Pancreas (tissue), 10 donors: Measurements from ENCODE around the gene AGPAT4. TPM values are rescaled to one million over a fixed set of nuclear protein-coding genes. Genes with fewer than 3 reads are reported as not detected.

Experiments used
- ATAC-seq, 4 donors: fragments of 200-7000 bp; cut with Tn5 transposase; one replicate each; pipeline versions ENCODE4 v1.8.0 to v1.9.1; 2020; ENCODE audit warnings: mild to moderate bottlenecking in 4 of 4, moderate library complexity in 4 of 4
- DNase-seq, 6 donors: peaks; one replicate each; pipeline ENCODE4 v3.0.0-alpha.2; 2020
- FAIRE-seq: peaks from 2 replicates; lab custom pipeline; 2012; peaks lifted over from hg19 to GRCh38; lab: Jason Lieb, UNC
- H3K27ac ChIP-seq, 4 donors: fragments of 200-600 bp; sonication (generic); 1 replicate in 3 of 4; 2 replicates in 1 of 4; pipeline versions ENCODE4 v1.5.0 to v1.8.0; 2020
- H3K27me3 ChIP-seq, 4 donors: fragments of 200-600 bp; one replicate each; pipeline ENCODE4 v1.8.0; 2021
- H3K36me3 ChIP-seq, 3 donors: fragments of 200-600 bp; sonication (generic) in 1 of 3; one replicate each; pipeline versions ENCODE4 v1.5.0 to v1.8.0; 2020 to 2021
- H3K4me1 ChIP-seq, 3 donors: fragments of 200-600 bp; one replicate each; pipeline ENCODE4 v1.8.0; 2021
- H3K4me3 ChIP-seq, 4 donors: fragments of 200-600 bp; sonication (generic) in 2 of 4; one replicate each; pipeline versions ENCODE4 v1.5.0 to v1.8.0; 2020 to 2021
- H3K9me3 ChIP-seq, 4 donors: fragments of 200-600 bp; one replicate each; pipeline ENCODE4 v1.8.0; 2021
- whole genome bisulfite sequencing, 2 donors: extraction: QIAGEN DNeasy Blood & Tissue Kit; methylation state at CpG; one replicate each; pipeline ENCODE4 v1.1.7; 2013; 5-methylcytosine and 5-hydroxymethylcytosine counted together
- intact Hi-C, 3 donors: fragments of 100-400 bp; cut with DNase I; formaldehyde crosslinking; loops; one replicate each; pipeline versions ENCODE4 v1.11.1 to v1.14.2; 2022
- polyA plus RNA-seq, 2 donors: library from polyadenylated mRNA; stranded (reverse); fragments of 200-250 nt; gene quantifications; one replicate each; pipeline ENCODE4 v1.2.3, GENCODE V29; 2013
- total RNA-seq, 6 donors: library from RNA; stranded (reverse); fragmentation: NEBNext Ultra II Directional in 4 of 6; extraction: Animal tissue kit (Norgen Biotek cat#: 25700) in 4 of 6; gene quantifications; one replicate each; pipeline versions ENCODE4 v1.2.1 to v1.2.4, GENCODE V29; 2021 to 2023
- TF ChIP-seq, protein P1 (sequence below), 4 donors: fragments of 200-600 bp; sonication (generic) in 3 of 4; IDR thresholded peaks; one replicate each; pipeline versions ENCODE4 v1.5.0 to v1.8.0; 2021; ENCODE audit warnings: antibody characterized with exemption in 4 of 4
- donor health status: healthy with polysubstance abuse.
- donor health status: DM: no; HTN: no; CAD: no; lungs with moderate emphysema.
- donor health status: DM: no; HTN: no; CAD: no.
- donor health status: control.
- donor health status: control.
- donor health status: Bipolar disorder and iron deficiency.
- donor health status: DM: yes; HTN: yes; CAD: no.
- donor health status: DM: no; HTN: no; CAD: no.
- donor health status: DM: no; HTN: no; CAD: no.
- donor health status: DM: yes; HTN: yes; CAD: no.

Gene AGPAT4
- total and polyA plus RNA-seq, 8 donors = 1.6 to 6.4 (median 2.3) TPM

- DNase-seq = no peak
- Histone ChIP-seq H3K4me3 (no peak overlapping the region), H3K27me3 (no peaks in the 10 kb centered on the region), H3K36me3 (no peaks in the 10 kb centered on the region), H3K27ac (no peak overlapping the region), H3K4me1 (no peaks in the 10 kb centered on the region), H3K9me3 (no peaks in the 10 kb centered on the region)
- TF ChIP-seq, protein P1, sequence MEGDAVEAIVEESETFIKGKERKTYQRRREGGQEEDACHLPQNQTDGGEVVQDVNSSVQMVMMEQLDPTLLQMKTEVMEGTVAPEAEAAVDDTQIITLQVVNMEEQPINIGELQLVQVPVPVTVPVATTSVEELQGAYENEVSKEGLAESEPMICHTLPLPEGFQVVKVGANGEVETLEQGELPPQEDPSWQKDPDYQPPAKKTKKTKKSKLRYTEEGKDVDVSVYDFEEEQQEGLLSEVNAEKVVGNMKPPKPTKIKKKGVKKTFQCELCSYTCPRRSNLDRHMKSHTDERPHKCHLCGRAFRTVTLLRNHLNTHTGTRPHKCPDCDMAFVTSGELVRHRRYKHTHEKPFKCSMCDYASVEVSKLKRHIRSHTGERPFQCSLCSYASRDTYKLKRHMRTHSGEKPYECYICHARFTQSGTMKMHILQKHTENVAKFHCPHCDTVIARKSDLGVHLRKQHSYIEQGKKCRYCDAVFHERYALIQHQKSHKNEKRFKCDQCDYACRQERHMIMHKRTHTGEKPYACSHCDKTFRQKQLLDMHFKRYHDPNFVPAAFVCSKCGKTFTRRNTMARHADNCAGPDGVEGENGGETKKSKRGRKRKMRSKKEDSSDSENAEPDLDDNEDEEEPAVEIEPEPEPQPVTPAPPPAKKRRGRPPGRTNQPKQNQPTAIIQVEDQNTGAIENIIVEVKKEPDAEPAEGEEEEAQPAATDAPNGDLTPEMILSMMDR (IDR thresholded peaks at IDR 0.05) = no peak
- WGBS, 2 donors = 95 to 98% methylated on average over 10 of the region's 10 CpGs
- FAIRE-seq = no peak
- intact Hi-C loops = no loop called here
- ATAC-seq = no peak
Measured at GRCh38 chr6:161242113-161242512, 31.7 kb downstream of the AGPAT4 start.

- no peak overlapping the region for H3K4me3 ChIP-seq
- H3K4me1 ChIP-seq = no peaks in the 10 kb centered on the region
- H3K36me3 ChIP-seq = no peaks in the 10 kb centered on the region
- TF ChIP-seq, protein P1 (IDR thresholded peaks at IDR 0.05) = no peak
- ATAC-seq (no peak), DNase-seq (no peak), FAIRE-seq (no peak)
- intact Hi-C loops = no loop called here
- 92 to 93% methylated on average over 6 of the region's 6 CpGs for WGBS, 2 donors
- H3K27me3 ChIP-seq = no peaks in the 10 kb centered on the region
- no peaks in the 10 kb centered on the region for H3K9me3 ChIP-seq
- no peak overlapping the region for H3K27ac ChIP-seq
Measured at GRCh38 chr6:161239001-161239400, 34.9 kb downstream of the AGPAT4 start.

DNA sequence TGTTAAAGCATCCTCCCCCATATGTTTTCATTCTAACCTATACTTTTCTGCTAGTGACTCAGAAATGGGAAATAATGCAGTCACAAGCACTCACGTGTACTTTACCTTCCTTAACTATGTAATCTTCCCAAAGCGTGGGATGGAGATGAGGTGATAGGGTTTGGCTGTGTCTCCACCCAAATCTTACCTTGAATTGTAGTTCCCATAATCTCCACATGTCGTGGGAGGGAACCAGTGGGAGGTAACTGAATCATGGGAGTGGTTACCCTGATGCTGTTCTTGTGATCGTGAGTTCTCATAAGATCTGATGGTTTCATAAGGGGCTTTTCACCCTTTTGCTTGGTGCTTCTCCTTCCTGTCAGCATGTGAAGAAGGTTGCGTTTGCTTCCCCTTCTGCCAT is 35.4 kb downstream of the AGPAT4 start:
- H3K4me3 ChIP-seq = no peak overlapping the region
- no peak overlapping the region for H3K27ac ChIP-seq
- H3K4me1 ChIP-seq = no peaks in the 10 kb centered on the region
- no peaks in the 10 kb centered on the region for H3K36me3 ChIP-seq
- DNase-seq (no peak), ATAC-seq (no peak), FAIRE-seq (no peak)
- no peaks in the 10 kb centered on the region for H3K27me3 ChIP-seq
- 83 to 92% methylated on average over 5 of the region's 5 CpGs for WGBS, 2 donors
- TF ChIP-seq, protein P1 (IDR thresholded peaks at IDR 0.05) = no peak
- H3K9me3 ChIP-seq = no peaks in the 10 kb centered on the region
- intact Hi-C loops = no loop called here

GRCh38 chr6:161238081-161238480 is 35.8 kb downstream of the AGPAT4 start:
- Histone ChIP-seq H3K4me1 (no peaks in the 10 kb centered on the region), H3K4me3 (no peak overlapping the region), H3K9me3 (no peaks in the 10 kb centered on the region), H3K27me3 (no peaks in the 10 kb centered on the region), H3K36me3 (no peaks in the 10 kb centered on the region), H3K27ac (no peak overlapping the region)
- WGBS, 2 donors = 85 to 88% methylated on average over 5 to 6 of the region's 6 CpGs
- intact Hi-C loops = no loop called here
- TF ChIP-seq, protein P1 (IDR thresholded peaks at IDR 0.05) = no peak
- ATAC-seq (no peak), FAIRE-seq (no peak), DNase-seq (no peak)

DNA sequence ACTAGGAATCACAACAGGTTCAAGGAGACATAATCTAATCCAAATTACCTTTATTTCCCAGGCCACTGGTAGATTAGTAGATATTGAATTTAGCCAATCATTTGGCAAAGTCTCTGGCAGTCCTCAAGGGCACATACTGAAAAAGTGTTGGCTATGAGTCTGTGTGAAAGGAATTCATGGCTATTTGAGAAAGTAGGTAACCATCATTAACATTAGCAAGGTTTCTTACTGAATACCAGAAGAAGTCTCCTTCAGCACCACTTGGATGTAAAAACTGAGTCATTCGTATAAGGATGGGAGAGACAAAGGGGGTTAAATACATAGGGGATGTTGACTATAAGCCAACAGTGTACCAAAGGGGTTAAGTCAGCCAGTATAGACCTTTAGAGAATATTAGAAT is 36.7 kb downstream of the AGPAT4 start:
- H3K36me3 ChIP-seq = no peaks in the 10 kb centered on the region
- H3K4me3 ChIP-seq = no peak overlapping the region
- H3K4me1 ChIP-seq = no peaks in the 10 kb centered on the region
- intact Hi-C loops = no loop called here
- WGBS, 2 donors = 94 to 96% methylated on average over 1 of the region's 1 CpG
- no peak for ATAC-seq
- no peak for FAIRE-seq
- DNase-seq = no peak
- H3K9me3 ChIP-seq = no peaks in the 10 kb centered on the region
- no peak overlapping the region for H3K27ac ChIP-seq
- H3K27me3 ChIP-seq = no peaks in the 10 kb centered on the region
- TF ChIP-seq, protein P1 (IDR thresholded peaks at IDR 0.05) = no peak
